Endodermal cell (in vitro differentiated cells): ENCODE measurements around the gene GOLGA6L10. TPM values are rescaled to one million over a fixed set of nuclear protein-coding genes. Genes with fewer than 3 reads are reported as not detected.
"Not testable (repeated sequence)": the region's sequence is repeated elsewhere in the genome, so short reads cannot be mapped to it uniquely, and the experiment has no call there.

Experiments
- DNase-seq: peaks from one replicate; pipeline ENCODE4 v3.0.0-alpha.2; 2017
- H3K27ac ChIP-seq: 2 replicates; pipeline ENCODE4 v1.5.1; 2013; ENCODE audit warnings: mild to moderate bottlenecking, low read depth, low read length, moderate library complexity
- H3K27me3 ChIP-seq: 2 replicates; pipeline ENCODE4 v1.6.1; 2013; ENCODE audit warnings: mild to moderate bottlenecking, low read length, moderate library complexity; ENCODE audit not compliant: insufficient read depth, control insufficient read depth, poor library complexity, severe bottlenecking
- H3K36me3 ChIP-seq: 2 replicates; pipeline ENCODE4 v1.7.0; 2013; ENCODE audit warnings: mild to moderate bottlenecking, low read length, moderate library complexity; ENCODE audit not compliant: control insufficient read depth, insufficient read depth
- H3K4me1 ChIP-seq: one replicate; pipeline ENCODE4 v1.7.0; 2013; ENCODE audit warnings: low read length; ENCODE audit not compliant: control insufficient read depth, insufficient read depth
- H3K4me3 ChIP-seq: 2 replicates; pipeline ENCODE4 v1.5.1; 2013; ENCODE audit warnings: mild to moderate bottlenecking, low read length, moderate library complexity
- H3K9ac ChIP-seq: 2 replicates; pipeline ENCODE4 v1.6.1; 2013; ENCODE audit warnings: mild to moderate bottlenecking, low read length, moderate library complexity; ENCODE audit not compliant: poor library complexity, severe bottlenecking; ENCODE audit errors: extremely low read depth
- H3K9me3 ChIP-seq: 2 replicates; pipeline ENCODE4 v1.6.1; 2013; ENCODE audit warnings: mild to moderate bottlenecking, low read length, moderate library complexity; ENCODE audit not compliant: control insufficient read depth
- H3K27ac Mint-ChIP-seq: 2 replicates; pipeline ENCODE4 v1.8.0; 2020; ENCODE audit warnings: mixed read lengths
- H3K27me3 Mint-ChIP-seq: 2 replicates; pipeline ENCODE4 v1.8.0; 2021; ENCODE audit warnings: mild to moderate bottlenecking, mixed read lengths; ENCODE audit not compliant: insufficient read depth
- H3K36me3 Mint-ChIP-seq: 2 replicates; pipeline ENCODE4 v1.8.0; 2020; ENCODE audit warnings: low read depth, mixed read lengths
- H3K4me1 Mint-ChIP-seq: 2 replicates; pipeline ENCODE4 v1.8.0; 2020; ENCODE audit warnings: mixed read lengths
- H3K4me3 Mint-ChIP-seq: 2 replicates; pipeline ENCODE4 v1.8.0; 2020; ENCODE audit warnings: mild to moderate bottlenecking, moderate library complexity, mixed read lengths
- H3K9me3 Mint-ChIP-seq: 2 replicates; pipeline ENCODE4 v1.8.0; 2020; ENCODE audit warnings: mild to moderate bottlenecking, mixed read lengths
- CTCF ChIP-seq: fragments of 200-600 bp; sonication (generic); conservative IDR thresholded peaks from 2 replicates; pipeline ENCODE4 v1.5.0; 2021; ENCODE audit warnings: antibody characterized with exemption, mild to moderate bottlenecking
- WGBS, 2 experiments: methylation state at CpG; one replicate each; pipeline versions ENCODE4 v1.1.5 to v1.1.7; 2013; ENCODE audit warnings: missing lambda C conversion rate in 2 of 2, mixed read lengths in 1 of 2; ENCODE audit not compliant: insufficient coverage in 1 of 2, insufficient read length in 1 of 2; 5-methylcytosine and 5-hydroxymethylcytosine counted together
- total RNA-seq, 2 donors: library from RNA; stranded (reverse); fragmentation: NEBNext Ultra II Directional in 1 of 2; extraction: Animal tissue kit (Norgen Biotek cat#: 25700) in 1 of 2; gene quantifications; 2 replicates in 1 of 2; 3 replicates in 1 of 2; pipeline ENCODE4 v1.2.1, GENCODE V29; 2021

Gene GOLGA6L10
- total RNA-seq, 2 donors from 2014 or later, result 4.1 to 6.5 TPM

- H3K9ac ChIP-seq, result no peak overlapping the region
- WGBS, 2 experiments, result 91 to 97% methylated on average over 7 to 24 of the region's 24 CpGs
- Mint-ChIP-seq H3K4me3 (no peak overlapping the region), H3K4me1 (no peaks in the 10 kb centered on the region), H3K9me3 (peaks cover 3% of the 10 kb centered on the region), H3K27me3 (peaks cover 2% of the 10 kb centered on the region), H3K27ac (no peak overlapping the region), H3K36me3 (no peaks in the 10 kb centered on the region)
- H3K4me1 ChIP-seq, result no peaks in the 10 kb centered on the region
- no peaks in the 10 kb centered on the region for H3K36me3 ChIP-seq
- H3K9me3 ChIP-seq, result no peaks in the 10 kb centered on the region
- no peak overlapping the region for H3K27ac ChIP-seq
- DNase-seq, result no peak
- no peaks in the 10 kb centered on the region for H3K27me3 ChIP-seq
- H3K4me3 ChIP-seq, result no peak overlapping the region
- no peak for TF ChIP-seq CTCF
These were observed 33.6 kb downstream of the GOLGA6L10 start for GRCh38 chr15:82315519-82316246.

GRCh38 chr15:82314769-82315518, 34.3 kb downstream of the GOLGA6L10 start:
- Mint-ChIP-seq H3K4me1 (no peaks in the 10 kb centered on the region), H3K36me3 (no peaks in the 10 kb centered on the region), H3K4me3 (no peak overlapping the region), H3K27me3 (peaks cover 5% of the 10 kb centered on the region), H3K9me3 (peaks cover 7% of the 10 kb centered on the region), H3K27ac (no peak overlapping the region)
- Histone ChIP-seq H3K4me3 (no peak overlapping the region), H3K27me3 (no peaks in the 10 kb centered on the region), H3K4me1 (no peaks in the 10 kb centered on the region), H3K9me3 (no peaks in the 10 kb centered on the region), H3K27ac (no peak overlapping the region), H3K36me3 (no peaks in the 10 kb centered on the region), H3K9ac (no peak overlapping the region)
- DNase-seq, result peak; percentile 40
- 83 to 85% methylated on average over 7 to 9 of the region's 9 CpGs for WGBS, 2 experiments
- no peak for TF ChIP-seq CTCF

- not testable (repeated sequence) for H3K27me3 ChIP-seq, H3K9ac ChIP-seq, H3K4me1 ChIP-seq, H3K4me3 ChIP-seq, H3K27me3 Mint-ChIP-seq, H3K9me3 Mint-ChIP-seq, H3K4me3 Mint-ChIP-seq, H3K27ac ChIP-seq, H3K9me3 ChIP-seq, H3K36me3 ChIP-seq, H3K36me3 Mint-ChIP-seq, H3K27ac Mint-ChIP-seq, H3K4me1 Mint-ChIP-seq
- DNase-seq, result peak; percentile 29
- 93 to 95% methylated on average over 11 to 19 of the region's 21 CpGs for WGBS, 2 experiments
These were observed 35.1 kb downstream of the GOLGA6L10 start for GRCh38 chr15:82313951-82314768.
